Tibial nerve (tissue), 4 donors: ENCODE measurements around the gene FAR1. TPM values are rescaled to one million over a fixed set of nuclear protein-coding genes. Genes with fewer than 3 reads are reported as not detected.

Source experiments
- DNase-seq, 2 donors: peaks; one replicate each; pipeline ENCODE4 v3.0.0-alpha.2; 2019; ENCODE audit warnings: low spot score in 2 of 2
- H3K27ac ChIP-seq, 4 donors: fragments of 200-600 bp; sonication (generic) in 3 of 4; one replicate each; pipeline ENCODE4 v1.5.1; 2017 to 2019; ENCODE audit warnings: mild to moderate bottlenecking in 1 of 4
- H3K27me3 ChIP-seq, 2 donors: fragments of 200-600 bp; sonication (generic) in 1 of 2; one replicate each; pipeline versions ENCODE4 v1.5.1 to v1.6.0; 2017 to 2019
- H3K36me3 ChIP-seq, 3 donors: fragments of 200-600 bp; sonication (generic); one replicate each; pipeline ENCODE4 v1.5.1; 2018 to 2019
- H3K4me1 ChIP-seq, 4 donors: fragments of 200-600 bp; sonication (generic) in 3 of 4; one replicate each; pipeline ENCODE4 v1.5.1; 2017 to 2019
- H3K4me3 ChIP-seq, 4 donors: fragments of 200-600 bp; sonication (generic) in 3 of 4; one replicate each; pipeline ENCODE4 v1.5.1; 2017 to 2019; ENCODE audit warnings: mild to moderate bottlenecking in 1 of 4, moderate library complexity in 1 of 4
- H3K9me3 ChIP-seq, 4 donors: fragments of 200-600 bp; sonication (generic) in 3 of 4; one replicate each; pipeline ENCODE4 v1.5.1; 2017 to 2019
- CTCF ChIP-seq, 5 experiments: fragments of 200-600 bp in 3 of 5; fragments of 450-650 bp in 2 of 5; sonication (generic) in 3 of 5; IDR thresholded peaks; one replicate each; pipeline ENCODE4 v1.5.1; 2016 to 2019; ENCODE audit warnings: antibody characterized with exemption in 5 of 5, mild to moderate bottlenecking in 3 of 5, moderate library complexity in 2 of 5
- EP300 ChIP-seq, 2 donors: sonication (generic); formaldehyde crosslinking; IDR thresholded peaks; one replicate each; pipeline ENCODE4 v1.6.1; 2017; ENCODE audit warnings: antibody characterized with exemption in 2 of 2, mild to moderate bottlenecking in 1 of 2
- POLR2A ChIP-seq, 2 donors: fragments of 450-650 bp; IDR thresholded peaks; one replicate each; pipeline ENCODE4 v1.6.1; 2017; ENCODE audit warnings: antibody characterized with exemption in 2 of 2, mild to moderate bottlenecking in 2 of 2, moderate library complexity in 2 of 2
- WGBS, 2 donors: methylation state at CpG; one replicate each; pipeline ENCODE4 v1.1.5; 2018; 5-methylcytosine and 5-hydroxymethylcytosine counted together
- small RNA-seq: library from RNA; depleted of rRNA; stranded (forward); fragments of <200 nt; gene quantifications from one replicate; pipeline ENCODE3, GENCODE V24; 2016
- total RNA-seq, 4 donors: library from RNA; depleted of rRNA; stranded (reverse); fragments of >200 nt; gene quantifications; one replicate each; pipeline ENCODE4 v1.1.0, GENCODE V29; 2016

Gene FAR1
- total RNA-seq, 4 donors from 2014 or later = 54.6 to 64.0 (median 60.3) TPM

DNA sequence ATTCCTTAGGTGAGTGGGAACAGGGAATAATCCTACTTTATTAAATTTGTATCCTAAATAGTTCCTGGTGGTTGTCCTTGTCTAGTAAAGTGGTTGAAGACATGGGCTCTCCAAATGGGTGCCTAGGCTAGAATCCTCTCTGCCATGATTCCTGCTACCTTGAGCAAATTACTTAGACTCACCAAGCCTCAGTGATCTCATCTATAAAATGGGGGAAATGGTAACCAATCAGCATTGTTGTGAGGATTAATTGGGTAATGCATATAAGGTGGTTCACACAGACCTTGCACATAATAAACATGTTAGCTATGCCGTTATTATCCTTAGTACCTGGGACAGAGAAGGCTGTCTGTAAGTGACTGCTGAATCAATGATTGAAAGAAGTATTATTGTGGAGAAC, 109.9 kb downstream of the FAR1 start:
- no peak overlapping the region for H3K4me3 ChIP-seq
- H3K9me3 ChIP-seq = no peaks in the 10 kb centered on the region
- 63 to 68% methylated on average over 1 of the region's 1 CpG for WGBS, 2 donors
- DNase-seq = no peak
- no peaks in the 10 kb centered on the region for H3K4me1 ChIP-seq
- no peaks in the 10 kb centered on the region for H3K36me3 ChIP-seq
- TF ChIP-seq EP300 (IDR thresholded peaks at IDR 0.05) (no peak), POLR2A (IDR thresholded peaks at IDR 0.05) (no peak)
- no peak overlapping the region for H3K27ac ChIP-seq
- H3K27me3 ChIP-seq = no peaks in the 10 kb centered on the region

- no peak for TF ChIP-seq POLR2A (IDR thresholded peaks at IDR 0.05)
- TF ChIP-seq EP300 (IDR thresholded peaks at IDR 0.05) = no peak
- no peak for TF ChIP-seq CTCF (IDR thresholded peaks at IDR 0.05)
- no peak overlapping the region for H3K27ac ChIP-seq
- H3K27me3 ChIP-seq = no peaks in the 10 kb centered on the region
- no peaks in the 10 kb centered on the region for H3K36me3 ChIP-seq
- H3K4me1 ChIP-seq = no peaks in the 10 kb centered on the region
- no peak overlapping the region for H3K4me3 ChIP-seq
- no peaks in the 10 kb centered on the region for H3K9me3 ChIP-seq
- WGBS, 2 donors = 83 to 84% methylated on average over 6 of the region's 6 CpGs
- no peak for DNase-seq
Observed at GRCh38 chr11:13781153-13781552, 112.7 kb downstream of the FAR1 start.

Small RNA genes lying within 50 kb of the gene (small RNA-seq; reads per million reads assigned to genes)
- not detected for gene AC013828.1
- gene RF00019 = not detected
- gene RPL39P26 = not detected

Other genes starting within 250 kb of the FAR1 start
- gene BTBD10, start 205.4 kb upstream of the FAR1 start, total RNA-seq = 10 to 100 TPM; 29.8 to 37.0 (median 33.7) TPM
- gene PTH, start 172.7 kb upstream of the FAR1 start, total RNA-seq = not detected